HG02763 (cell line): Measurements from ENCODE around the gene RPS6KA5.
"Not testable (repeated sequence)": the region's sequence is repeated elsewhere in the genome, so short reads cannot be mapped to it uniquely, and the experiment has no call there.

ENCODE experiments used
- ATAC-seq: cut with Tn5 transposase; IDR thresholded peaks from one replicate; pipeline ENCODE4 v1.9.1; 2021; ENCODE audit warnings: mild to moderate bottlenecking, moderate library complexity; ENCODE audit not compliant: unreplicated experiment

Gene RPS6KA5

DNA sequence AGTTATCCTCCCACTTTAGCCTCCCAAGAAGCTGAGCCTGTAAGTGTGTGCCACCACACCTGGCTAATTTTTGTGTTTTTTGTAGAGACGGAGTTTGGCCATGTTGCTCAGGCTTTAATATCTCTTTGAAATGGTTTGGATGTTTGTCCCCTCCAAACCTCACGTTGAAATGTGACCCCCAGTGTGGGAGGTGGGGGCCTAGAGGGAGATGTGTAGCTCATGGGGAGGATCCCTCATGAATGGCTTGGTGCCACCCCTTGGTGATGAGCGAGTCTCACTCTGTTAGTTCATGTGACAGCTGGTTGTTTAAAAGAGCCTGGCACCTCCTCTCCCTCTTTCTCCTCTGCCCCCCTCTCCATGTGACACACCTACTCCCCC is 220.6 kb downstream of the RPS6KA5 start:
- ATAC-seq: no peak

DNA sequence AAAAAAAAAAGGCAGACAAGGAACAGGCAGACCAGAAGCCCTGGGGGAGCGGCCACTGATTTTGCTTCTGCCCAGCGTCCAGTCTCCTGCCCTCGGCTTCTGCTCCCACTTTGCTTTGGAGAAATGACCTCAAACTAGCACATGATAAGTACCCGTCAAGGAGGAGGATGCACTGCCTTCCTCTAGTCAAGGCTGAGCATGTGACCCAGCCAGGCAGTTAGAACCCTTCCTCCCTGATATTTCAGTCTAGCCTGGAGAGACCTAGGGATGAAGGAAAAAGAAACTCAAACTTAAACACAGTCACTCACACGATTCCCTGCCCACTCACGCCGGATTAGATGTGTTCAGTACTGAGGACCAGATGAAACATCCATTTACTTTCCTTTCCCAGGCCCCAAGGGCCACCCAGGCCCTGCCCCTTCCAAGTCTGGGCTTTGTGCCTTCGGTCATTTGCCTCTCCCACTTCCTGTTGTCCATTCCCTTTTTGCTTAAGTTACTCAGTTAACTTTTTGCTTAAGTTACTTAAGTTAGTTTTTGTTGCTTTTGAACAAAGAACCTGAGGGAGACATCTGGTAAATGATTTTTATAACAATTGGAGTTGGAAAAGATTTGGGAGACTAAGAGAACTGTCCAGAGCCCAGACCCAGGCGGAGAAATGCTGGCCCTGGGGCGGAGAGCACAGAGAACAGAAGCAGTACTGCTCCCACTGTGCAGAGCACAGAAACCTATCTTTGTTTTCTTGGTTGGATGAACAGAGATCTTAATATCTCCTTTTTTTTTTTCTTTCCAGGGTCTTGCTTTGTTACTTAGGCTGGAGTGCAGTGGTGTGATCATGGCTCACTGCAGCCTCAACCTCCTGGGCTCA is 221.2 kb downstream of the RPS6KA5 start:
- ATAC-seq: no peak

DNA sequence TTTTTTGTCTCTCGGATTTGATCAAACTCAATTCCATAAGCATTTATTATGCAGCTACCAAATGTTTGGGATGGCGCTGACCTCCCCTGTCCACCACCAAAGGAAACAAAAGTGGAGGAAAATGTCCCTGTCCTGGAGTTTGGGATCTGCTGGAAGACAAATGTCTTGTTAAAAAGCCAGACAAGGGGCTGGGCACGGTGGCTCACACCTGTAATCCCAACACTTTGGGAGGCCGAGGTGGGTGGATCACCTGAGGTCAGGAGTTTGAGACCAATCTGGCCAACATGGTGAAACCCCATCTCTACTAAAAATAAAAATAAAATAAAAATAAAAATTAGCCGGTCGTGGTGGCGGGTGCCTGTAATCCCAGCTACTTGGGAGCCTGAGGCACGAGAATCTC is 221.9 kb downstream of the RPS6KA5 start:
- not testable (repeated sequence) for ATAC-seq

DNA sequence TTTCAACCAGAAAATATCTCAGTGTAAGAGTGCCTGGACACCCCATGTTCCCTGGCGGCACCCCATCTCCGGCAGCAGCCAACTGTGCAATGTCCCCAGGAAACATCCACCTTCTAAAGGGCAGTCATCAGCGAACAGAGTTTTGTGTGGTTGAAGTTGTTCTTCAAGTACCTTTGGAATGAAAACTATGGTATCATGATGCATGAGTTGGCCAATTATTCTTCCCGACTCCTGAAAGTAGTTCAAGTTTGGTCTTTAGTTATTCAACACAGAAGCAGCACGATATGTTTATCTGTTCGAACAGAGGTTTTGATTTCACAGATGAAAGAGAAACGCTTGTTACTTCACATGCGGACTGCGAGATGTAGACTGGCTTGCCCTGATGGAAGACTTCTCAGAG is 223.1 kb downstream of the RPS6KA5 start:
- ATAC-seq: no peak

DNA sequence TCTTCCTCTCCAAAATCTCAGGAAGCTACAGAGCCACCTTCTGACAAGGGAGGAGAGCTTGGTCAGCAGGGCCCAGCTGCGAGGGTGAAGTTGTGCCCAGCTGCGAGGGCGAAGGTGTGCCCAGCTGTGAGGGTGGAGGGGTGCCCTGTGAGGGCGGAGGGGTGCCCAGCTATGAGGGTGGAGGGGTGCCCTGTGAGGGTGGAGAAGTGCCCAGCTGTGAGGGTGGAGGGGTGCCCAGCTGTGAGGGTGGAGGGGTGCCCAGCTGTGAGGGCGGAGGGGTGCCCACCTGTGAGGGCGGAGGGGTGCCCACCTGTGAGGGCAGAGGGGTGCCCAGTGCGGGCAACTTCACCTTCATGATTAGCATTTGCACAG is 223.8 kb downstream of the RPS6KA5 start:
- ATAC-seq: no peak

DNA sequence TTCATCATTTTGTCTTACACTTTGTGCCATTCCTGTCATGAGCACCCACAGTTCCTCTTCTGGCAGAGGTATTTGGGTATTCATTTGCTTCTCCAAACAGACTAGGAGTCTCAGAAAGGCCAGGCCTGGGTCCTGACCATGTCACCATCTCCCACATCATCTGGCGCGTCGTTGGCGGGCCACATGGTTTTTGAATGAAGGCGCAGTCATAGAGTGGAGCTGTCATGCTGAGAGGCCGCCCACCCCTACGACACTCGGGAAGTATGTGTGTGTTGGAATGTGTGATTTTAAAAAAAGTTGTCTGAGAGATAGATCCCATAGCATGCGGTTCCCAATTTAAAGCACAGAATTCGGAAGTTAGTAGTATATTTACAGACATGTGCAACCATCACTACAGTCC is 228.6 kb downstream of the RPS6KA5 start:
- no peak for ATAC-seq

DNA sequence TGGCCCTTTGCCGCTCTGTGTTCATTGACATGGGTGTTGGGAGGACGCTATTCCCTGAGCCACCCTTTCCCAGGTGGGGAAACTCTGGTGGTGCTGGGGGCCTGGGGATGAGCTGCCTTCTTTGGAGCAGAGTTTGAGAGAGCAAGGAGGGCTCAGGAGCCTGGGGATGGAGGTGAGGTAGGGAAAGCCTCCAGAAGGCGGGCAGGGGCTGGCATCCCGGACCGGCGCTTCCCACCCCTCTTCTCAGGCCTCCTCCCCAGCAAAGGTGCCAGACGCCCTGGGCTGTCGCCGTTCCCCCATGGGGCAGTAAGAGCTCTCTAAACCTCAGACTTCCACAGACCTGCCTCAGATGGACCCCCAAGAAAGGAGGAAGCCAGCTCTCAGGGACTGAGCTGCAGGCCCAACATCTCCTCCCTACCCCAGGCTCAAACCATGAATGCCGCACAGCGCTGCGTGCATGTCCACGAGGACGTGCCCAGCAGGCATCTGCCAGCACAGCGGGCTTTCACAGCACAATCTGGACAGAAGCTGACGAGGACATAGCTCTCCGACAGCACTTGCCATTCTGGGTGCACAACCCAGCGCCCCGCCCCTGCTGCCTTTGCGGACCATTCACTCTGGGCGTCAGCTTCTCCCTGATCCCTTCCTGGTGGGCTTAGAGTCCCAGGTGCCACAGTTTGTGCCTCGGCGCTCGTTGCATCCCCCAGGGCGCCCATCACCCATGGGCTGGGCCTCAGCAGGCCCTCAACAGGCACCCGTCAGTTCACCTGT is 229.3 kb downstream of the RPS6KA5 start:
- ATAC-seq: no peak

DNA sequence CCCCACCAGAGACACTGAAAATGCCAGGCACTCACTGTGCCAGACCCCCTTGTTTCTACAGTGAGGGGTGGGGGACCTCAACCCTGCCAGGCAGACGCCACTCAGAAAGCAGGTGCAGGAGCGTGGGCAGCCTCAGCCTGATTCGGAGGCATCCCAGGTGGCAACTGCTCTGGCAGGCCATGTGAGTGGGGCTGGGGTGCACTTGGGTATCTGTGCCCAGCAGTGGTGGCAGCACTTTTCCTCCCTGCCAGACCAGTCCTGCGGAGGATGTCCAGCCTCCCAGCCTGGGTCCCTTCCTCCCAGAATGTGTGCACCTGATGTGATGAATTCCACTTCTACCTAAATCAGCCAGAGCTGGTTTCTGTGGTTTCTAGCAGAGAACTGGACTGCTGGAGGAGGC is 230.8 kb downstream of the RPS6KA5 start:
- ATAC-seq: no peak

DNA sequence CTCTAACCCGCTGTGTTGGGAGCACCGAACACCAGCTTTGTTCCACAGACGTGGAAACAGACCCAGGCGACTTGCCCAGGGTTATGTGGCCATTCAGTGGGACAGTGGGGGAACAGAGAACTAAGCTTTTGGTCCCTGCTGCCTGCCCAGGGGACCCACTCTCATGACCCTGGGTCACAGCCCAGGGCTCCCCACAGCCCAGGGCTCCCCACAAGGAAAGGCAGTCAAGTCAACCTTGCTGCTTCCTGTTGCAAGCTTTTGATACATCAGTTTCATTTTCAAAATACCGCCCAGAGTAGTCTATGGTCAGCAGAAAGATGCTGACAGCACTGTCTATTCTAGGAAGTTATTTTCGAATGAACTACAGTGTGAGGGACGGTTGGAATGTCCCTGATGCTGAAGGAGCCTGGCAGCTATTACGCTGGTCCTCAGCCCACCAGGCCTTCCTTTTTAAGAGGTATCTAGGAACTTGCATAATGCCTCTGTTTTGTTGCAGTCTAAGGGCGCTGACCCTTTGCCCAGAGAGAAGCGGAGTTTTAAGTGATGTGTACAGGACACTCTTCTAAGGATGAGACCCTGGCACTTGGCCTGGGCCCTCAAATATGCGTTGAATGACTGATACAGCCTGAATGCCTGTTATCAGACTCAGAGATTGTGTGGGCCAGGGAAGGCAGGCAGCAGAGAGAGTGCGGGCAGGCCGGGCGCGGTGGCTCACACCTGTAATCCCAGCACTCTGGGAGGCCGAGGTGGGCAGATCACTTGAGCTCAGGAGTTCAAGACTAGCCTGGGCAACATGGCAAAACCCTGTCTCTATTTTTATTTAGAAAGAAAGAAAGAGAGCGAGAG is 231.6 kb downstream of the RPS6KA5 start:
- peak; percentile 22 for ATAC-seq

DNA sequence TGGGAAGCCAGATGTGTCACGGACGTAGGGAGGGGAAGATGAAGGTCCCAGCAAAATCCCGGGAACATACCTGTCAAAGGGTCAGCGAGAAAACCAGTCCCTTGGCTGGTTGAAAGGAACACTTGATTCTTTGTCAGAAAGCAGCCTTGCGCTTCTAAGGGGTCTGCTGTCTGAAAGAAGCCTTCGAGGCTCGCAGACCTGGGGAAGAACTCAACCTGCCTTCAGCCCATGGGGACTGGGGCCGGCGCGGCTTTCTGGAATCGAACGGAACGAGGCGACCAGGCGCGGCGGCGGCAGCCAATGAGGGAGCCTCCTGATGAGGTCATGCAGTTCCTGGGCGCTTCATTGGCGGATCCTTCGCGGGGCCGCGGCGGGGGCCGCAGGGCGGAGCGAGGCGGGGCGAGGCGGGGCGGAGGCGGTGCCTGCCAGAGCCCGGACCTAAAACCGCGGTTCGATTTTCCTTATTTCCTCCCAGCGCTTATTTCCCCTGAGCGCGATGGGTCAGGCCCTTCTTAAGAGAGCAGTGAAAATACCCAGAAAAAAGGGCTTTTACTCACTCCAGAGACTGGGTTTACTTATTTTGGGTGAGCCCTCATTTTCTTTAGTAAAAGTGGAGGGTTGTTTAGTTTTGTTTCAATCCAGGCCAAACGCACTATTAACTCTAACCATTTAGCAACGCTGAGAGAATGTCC is 232.4 kb downstream of the RPS6KA5 start:
- ATAC-seq: peak; percentile 98

DNA sequence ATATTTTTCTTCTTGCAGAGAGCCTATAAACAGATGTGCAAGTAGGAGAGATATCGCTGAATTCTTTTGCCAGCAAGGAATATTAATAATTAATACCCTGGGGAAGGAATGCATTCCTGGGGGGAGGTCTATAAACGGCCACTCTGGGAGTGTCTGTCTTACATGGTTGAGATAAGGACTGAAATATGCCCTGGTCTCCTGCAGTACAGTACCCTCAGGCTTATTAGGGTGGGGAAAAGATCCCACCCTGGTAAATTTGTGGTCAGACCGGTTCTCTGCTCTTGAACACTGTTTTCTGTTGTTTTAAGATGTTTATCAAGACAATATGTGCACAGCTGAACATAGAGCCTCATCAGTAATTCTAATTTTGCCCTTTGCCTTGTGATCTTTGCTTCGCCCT is 236.9 kb downstream of the RPS6KA5 start:
- not testable (repeated sequence) for ATAC-seq

DNA sequence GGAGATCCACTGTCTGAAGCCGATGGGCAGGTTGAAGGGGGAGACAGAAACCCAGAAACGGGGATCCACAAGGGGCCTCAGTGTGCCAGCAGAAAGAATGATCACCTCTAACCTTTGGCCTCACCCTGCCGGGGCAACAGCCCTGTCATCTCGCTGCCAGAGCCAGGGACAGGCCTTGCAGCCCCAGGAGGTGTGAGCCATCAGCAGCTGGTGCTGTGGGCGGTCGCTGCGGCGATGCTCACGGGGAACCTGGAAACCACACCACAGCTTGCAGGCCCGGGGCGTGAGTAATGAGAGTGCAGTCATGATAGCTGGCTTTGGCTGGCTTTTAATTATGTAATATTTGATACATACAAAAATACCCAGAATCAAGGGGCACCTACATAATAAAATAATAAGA is 239.5 kb downstream of the RPS6KA5 start:
- no peak for ATAC-seq

DNA sequence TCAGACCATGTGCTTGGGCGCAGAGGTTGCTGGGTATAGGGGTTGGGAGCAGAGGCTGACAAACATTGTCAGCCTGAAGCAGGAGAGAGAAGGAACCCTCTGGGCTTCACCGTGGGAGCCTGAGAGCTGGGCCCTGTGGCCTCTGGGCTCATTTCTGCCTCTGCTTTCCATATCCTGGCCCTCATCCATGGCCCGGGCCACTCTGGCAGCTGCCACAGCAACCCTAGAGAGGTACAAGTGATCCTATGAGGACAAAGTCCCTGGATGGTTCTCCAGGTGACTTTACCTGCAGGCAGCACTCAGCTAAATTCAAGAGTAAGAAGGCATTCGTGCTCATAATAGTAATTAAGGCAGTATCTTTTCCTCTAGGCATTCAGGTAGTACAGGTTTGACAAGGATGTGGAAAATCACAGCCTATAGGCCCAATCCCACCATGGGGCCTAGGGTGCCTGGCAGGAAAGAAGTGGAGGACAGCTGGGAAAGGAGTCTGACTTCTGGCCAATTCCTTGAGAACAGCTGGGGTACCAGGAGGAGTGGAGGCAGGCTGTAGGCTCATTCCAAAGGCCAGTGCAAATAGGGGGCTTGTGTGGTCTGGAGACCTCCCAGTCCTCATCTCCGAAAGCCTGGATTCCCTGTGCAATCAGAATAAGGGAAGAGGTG is 240.6 kb downstream of the RPS6KA5 start:
- no peak for ATAC-seq

DNA sequence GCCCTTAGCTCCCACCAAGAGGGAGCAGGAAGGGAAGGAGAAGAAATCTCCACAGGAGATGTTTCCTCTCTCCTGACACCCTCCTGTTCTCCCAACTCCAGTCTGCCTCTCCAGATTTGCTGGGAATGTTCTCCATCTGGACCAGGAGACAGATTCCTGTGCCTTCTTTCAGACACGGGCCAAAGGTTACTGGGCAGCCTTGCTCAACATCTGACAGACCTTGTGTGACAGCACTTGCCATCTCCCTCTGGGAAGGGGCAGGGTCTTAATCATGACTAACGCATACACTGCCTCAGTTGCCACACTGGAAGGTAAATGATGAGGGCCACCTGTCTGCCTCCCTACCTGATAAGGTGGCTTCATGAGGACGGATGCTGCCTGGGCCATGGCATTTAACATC is 241.7 kb downstream of the RPS6KA5 start:
- ATAC-seq: no peak

DNA sequence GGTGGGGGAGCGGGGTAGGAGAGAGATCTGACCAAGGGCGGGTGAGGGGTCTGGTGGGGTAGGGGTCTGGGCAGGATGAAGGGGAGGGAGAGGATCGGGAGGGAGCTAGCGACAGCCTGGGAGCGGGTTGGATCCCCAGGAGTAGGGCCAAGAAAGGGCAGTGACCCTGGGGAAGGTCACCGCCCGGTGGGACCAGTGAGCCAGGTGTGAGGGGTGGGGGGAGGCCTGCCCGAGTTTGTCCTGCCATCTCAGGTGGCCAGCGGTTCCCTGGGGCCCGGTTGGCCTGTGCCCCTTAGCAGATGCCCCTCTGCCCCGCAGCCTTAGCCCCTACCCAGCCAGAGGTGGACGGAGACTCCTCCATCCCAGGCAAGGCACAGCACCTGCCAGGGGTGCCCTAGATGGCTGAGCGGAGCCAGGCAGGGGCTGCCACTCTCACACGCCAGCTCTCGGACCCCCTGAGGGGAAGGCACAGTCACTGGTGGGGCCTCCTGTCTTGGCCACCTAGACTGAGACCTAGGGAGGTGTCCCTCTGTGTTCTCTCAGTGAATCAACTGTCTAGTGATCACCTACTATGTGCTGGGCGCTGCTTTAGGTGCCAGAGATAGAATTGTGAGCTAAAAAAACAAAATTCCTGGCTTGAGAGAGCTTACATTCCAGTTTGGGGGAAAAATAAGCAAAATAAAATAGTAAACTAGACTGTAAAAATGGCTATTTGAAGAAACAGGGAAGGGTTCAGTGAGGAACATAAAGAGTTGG is 243.6 kb downstream of the RPS6KA5 start:
- ATAC-seq: no peak

DNA sequence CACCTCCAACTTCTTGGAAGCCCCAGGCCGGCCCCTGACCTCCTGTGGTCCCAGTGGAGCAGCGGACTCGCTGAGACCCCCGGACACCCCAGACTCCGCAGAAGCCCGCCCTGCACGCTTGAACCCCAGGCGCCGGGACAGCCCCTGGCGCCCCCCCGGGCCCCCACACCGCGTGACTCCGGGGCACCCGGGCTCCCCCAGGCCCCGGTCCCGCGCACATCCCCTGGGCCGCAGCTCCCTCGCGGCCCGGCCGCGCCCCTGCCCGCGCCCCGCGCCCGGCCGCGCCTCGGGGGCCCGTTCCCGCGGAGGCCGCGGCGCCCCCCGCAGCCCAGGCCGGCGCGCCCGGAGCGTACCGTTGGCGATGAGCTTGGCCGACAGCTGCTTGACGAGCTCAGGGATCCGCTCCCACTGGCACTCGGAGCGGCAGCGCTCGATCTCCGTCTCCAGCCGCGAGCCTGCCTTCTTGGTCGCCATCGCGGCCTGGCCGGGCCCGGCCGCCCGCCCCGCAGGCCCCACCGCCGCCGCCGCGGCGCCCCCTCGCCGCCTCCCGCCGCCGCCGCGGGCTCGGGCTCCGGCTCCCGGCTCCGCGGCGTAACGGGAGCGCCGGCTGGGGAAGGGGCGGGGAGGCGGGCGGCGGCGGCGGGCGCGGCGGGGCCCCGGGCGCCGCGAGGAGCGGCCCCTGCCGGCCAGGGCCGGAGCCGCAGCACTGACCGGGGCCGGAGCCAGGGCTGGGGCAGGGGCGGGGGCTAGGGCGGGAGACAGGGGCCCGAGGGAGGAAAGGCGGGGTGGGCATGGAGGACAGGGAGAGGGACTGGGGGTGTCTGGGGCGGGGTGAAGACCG is 244.4 kb downstream of the RPS6KA5 start, which contains the start of gene TTC7B:
TTC7B (minus strand) TSS at position 609 of the 841 bp plus-strand sequence; CDS start at position 474, 135 bp downstream.
- peak; percentile 48 for ATAC-seq

DNA sequence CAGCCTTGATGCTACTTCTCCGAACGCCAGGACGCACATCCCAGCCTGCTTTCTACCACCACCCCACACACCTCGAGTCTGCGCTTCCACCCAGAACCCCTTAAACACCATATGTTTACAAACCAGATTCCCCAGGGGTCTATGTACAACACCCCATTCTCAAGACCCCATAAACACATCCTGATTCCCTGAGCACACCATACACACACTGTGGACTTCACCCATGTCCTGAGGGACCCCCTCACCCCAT is 244.9 kb downstream of the RPS6KA5 start:
- ATAC-seq: no peak

DNA sequence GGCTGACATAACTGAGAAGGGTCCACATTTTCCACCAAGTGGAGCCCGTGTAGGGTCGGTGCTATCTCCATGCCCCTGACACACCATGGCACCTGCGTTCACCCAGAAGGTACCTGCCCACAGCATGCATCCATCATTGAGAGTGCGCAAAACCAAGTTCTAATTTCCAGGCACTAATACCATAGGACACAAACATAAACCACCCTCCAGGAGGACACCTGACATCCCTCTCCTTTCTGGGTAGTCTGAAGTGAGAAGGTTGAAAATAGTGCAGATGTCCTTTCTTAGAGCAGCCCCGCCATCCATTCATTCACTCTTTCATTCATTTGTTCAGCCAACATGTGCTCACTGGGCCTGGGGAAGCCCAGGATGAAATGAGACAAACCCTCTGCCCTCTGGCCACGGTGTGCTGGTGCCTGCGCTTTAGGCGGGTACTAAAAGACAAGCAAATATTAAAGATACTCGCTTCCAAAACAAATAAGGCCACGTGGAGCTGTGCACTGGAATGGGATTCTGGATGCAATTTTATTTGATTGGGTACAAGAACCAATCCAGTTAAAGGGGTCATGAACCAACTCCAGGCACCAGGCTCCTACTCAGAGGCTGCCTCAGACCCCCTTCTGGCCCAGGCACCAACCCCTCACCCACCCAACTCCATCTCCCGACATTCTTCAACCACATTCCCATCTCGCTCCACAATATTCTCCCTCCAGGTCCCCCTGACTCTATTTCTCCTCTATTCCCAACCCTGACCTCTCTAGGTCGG is 245.5 kb downstream of the RPS6KA5 start:
- no peak for ATAC-seq
